Measurements from ENCODE around the gene UFC1.

Gene UFC1

GRCh38 chr1:161193561-161194235 is 39.9 kb downstream of the UFC1 start:
- DNase-seq (ENCODE audit: low read depth) = no peak

GRCh38 chr1:161195171-161195570 is 41.4 kb downstream of the UFC1 start:
- DNase-seq (ENCODE audit: low read depth) = no peak

- DNase-seq (ENCODE audit: low read depth) = no peak
Observed at GRCh38 chr1:161196111-161196510, 42.3 kb downstream of the UFC1 start.

GRCh38 chr1:161196521-161197451 is 43.0 kb downstream of the UFC1 start:
- DNase-seq (ENCODE audit: low read depth) = no peak

GRCh38 chr1:161197560-161198193 is 43.9 kb downstream of the UFC1 start:
- no peak for DNase-seq (ENCODE audit: low read depth)

- no peak for DNase-seq (ENCODE audit: low read depth)
Observed at GRCh38 chr1:161198194-161198896, 44.6 kb downstream of the UFC1 start.

- DNase-seq (ENCODE audit: low read depth) = no peak
Observed at GRCh38 chr1:161198897-161199431, 45.2 kb downstream of the UFC1 start, which contains the start of gene ADAMTS4. Gene ADAMTS4 (minus strand): TSS chr1:161199054. CDS start chr1:161198627, 427 bp downstream.

- DNase-seq (ENCODE audit: low read depth) = no peak
Observed at GRCh38 chr1:161199506-161200139, 45.8 kb downstream of the UFC1 start.

- no peak for DNase-seq (ENCODE audit: low read depth)
Observed at GRCh38 chr1:161200421-161200991, 46.7 kb downstream of the UFC1 start.

- DNase-seq (ENCODE audit: low read depth) = no peak
Observed at GRCh38 chr1:161200992-161201835, 47.4 kb downstream of the UFC1 start.

GRCh38 chr1:161201836-161202712 is 48.3 kb downstream of the UFC1 start, which contains the start of gene NDUFS2:
Gene NDUFS2 (plus strand): TSS chr1:161202367. CDS start chr1:161202386, 19 bp downstream.
- DNase-seq (ENCODE audit: low read depth) = peak; percentile 96

- DNase-seq (ENCODE audit: low read depth) = no peak
Observed at GRCh38 chr1:161206411-161207140, 52.8 kb downstream of the UFC1 start.

- DNase-seq (ENCODE audit: low read depth) = no peak
Observed at GRCh38 chr1:161207173-161207572, 53.4 kb downstream of the UFC1 start.

All from non-pigmented ciliary epithelial cell (primary cell).